GM19099 (cell line): ENCODE results near the gene OR5A2.

Experiments
- POLR2A ChIP-seq: IDR thresholded peaks from 3 replicates; pipeline ENCODE4 v1.6.1; 2011; ENCODE audit warnings: low read depth; ENCODE audit not compliant: insufficient read length; ENCODE audit errors: extremely low read depth

Gene OR5A2

DNA sequence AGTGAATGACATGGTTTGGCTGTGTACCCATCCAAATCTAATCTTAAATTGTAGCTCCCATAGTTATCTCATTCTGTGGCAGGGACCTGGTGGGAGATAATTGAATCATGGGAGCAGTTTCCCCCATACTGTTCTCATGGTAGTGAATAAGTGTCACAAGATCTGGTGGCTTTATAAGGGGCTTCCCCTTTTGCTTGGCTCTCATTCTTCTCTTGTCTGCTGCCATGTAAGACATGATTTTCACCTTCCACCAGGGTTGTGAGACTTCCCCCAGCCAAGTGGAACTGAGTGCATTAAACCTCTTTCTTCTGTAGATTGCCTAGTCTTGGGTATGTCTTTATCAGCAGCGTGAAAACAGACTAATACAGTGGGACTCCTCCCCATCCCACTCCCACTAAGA is 11.1 kb downstream of the OR5A2 start:
- TF ChIP-seq POLR2A = no peak

GRCh38 chr11:59413646-59414045 is 12.6 kb downstream of the OR5A2 start:
- TF ChIP-seq POLR2A = no peak

- no peak for TF ChIP-seq POLR2A
Observed at GRCh38 chr11:59403546-59403945, 22.7 kb downstream of the OR5A2 start.

- no peak for TF ChIP-seq POLR2A
Observed at GRCh38 chr11:59401262-59401552, 25.0 kb downstream of the OR5A2 start.

- no peak for TF ChIP-seq POLR2A
Observed at GRCh38 chr11:59400461-59401261, 25.6 kb downstream of the OR5A2 start.

- TF ChIP-seq POLR2A = no peak
Observed at GRCh38 chr11:59394186-59394585, 32.0 kb downstream of the OR5A2 start.

- TF ChIP-seq POLR2A = no peak
Observed at GRCh38 chr11:59380263-59381059, 45.8 kb downstream of the OR5A2 start.

DNA sequence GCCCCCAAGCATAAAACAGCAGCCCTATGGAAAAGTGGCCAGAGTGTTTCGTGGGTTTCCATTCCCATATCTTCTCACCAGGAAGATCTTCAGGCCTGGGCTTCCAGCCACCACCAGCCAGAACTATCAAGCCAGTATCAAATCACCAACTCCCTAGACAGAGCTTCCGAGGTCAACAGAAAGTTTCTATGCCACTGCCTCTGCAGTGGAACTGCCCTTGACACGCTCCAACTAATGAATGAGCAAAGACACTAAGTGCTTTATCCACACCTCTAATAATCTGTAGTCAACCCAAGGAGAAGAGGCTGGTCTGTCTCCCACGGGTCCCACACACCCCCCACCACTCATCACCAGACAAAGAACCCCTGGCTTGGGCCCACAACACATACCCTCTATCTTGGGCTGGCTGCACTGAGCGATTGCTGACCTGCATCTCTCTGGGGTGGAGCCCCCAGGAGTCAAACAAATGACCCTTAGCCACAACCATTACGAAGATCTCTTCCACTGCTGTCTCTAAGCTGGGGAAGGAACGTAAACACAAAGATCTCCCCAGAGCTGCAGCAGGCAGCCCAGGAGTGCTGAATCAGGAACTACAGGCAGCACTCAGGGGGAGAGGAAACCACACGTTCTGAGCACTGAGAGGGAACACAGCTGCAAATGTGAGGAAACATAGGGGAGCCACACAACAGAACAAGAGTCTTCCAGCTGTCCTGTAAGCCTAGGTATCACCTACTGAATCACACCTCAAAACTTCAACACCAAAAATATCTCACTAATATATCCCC is 57.8 kb downstream of the OR5A2 start:
- TF ChIP-seq POLR2A = no peak
